Measurements from ENCODE around the gene RIMOC1.
"Not testable (repeated sequence)": the region's sequence is repeated elsewhere in the genome, so short reads cannot be mapped to it uniquely, and the experiment has no call there.

Gene RIMOC1

DNA sequence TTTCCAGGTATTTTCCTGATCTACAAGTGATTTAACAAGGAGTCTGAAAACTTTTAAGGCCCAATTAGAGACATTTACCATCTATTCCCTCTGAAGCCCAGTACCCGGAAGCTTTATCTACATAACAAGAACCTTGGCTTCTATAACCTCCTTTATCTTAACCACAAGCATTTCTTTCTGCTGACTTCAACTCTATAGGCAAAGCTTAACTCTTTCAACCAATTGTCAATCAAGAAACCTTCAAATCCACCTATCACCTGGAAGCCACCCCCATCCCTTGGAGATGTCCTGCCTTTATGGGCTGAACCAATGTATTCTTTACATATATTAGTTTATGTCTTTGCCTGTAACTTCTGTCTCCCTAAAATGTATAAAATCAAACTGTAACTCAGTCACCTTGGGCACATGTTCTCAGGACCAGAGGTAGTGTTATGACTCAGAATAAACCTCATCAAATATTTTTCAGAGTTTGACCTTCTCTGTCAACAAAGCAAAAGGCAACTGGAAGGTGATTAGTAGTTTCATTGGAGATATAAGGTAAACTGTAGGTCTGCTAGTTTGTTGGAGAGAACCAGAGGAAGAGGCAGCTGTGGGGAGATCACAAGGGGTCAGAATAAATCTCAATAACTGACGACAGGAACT, 13.0 kb upstream of the RIMOC1 start:
- no peak for DNase-seq

DNA sequence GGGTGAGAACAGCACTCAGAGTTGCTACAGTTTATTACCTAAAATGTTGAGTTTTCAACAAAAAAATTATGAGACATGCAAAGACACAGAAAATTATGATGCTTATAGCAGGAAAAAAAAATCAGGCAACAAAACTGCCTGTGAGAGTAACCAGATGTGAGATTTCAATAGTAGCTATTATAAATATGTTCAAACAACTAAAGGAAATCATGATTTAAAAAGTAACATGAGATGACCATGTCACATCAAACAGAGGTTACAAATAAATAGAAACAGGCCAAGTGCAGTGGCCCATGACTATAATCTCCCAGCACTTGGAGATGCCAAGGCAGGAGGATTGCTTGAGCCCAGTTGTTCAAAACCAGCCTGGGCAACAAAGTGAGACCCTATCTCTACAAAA, 12.1 kb upstream of the RIMOC1 start:
- no peak for DNase-seq

DNA sequence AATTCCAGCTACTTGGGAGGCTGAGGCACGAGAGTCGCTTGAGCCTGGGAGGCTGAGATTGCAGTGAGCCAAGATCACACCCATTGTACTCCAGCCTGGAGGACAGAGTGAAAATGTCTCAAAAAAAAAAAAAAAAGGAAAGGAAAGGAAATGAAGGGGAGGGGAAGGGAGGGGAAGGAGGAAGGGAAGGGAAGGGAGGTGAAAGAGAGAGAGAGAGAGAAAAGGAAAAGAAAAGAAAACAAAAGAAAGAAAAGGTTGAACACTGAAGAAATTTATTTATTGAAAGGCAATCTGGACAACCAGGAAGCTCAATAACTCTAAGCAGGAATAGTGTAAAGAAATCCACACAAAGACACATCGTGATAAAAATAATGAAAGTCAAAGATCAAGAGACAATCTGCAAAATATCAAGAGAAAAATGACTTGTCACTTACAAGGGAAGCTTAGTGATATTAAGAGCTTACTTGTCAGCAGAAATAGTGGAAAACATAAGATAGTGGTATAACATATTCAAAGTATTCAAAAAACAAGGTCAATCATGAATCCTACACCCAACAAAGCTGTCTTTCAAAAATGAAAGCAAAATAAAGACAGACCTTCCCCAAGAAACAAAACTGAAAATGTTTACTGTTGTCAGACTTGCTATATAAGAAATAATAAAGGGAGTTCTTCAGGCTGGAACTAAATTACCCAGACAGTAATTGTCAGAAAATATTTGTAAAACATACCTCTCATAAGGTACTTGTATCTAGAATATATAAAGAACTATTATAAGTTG, 10.9 kb upstream of the RIMOC1 start:
- DNase-seq, result no peak

DNA sequence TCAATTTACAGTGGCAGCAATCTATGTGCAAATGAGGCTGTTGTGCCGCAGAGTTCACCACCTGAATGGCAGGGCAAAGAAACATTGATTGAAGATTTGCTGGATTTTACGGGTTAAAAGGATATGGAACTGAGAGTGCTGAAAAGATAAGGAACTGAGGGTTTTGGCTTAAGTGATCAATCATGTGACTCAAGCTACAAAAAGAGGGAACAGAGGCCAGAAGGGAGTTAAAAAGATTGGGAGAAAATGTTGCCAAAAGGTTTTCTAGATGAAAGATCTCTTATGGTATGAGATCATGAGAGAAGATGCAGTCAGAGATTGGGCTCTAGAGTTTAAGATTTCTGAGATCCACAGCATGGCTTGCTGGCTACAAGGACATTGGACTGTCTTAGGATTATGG, 7.9 kb upstream of the RIMOC1 start:
- no peak for DNase-seq

DNA sequence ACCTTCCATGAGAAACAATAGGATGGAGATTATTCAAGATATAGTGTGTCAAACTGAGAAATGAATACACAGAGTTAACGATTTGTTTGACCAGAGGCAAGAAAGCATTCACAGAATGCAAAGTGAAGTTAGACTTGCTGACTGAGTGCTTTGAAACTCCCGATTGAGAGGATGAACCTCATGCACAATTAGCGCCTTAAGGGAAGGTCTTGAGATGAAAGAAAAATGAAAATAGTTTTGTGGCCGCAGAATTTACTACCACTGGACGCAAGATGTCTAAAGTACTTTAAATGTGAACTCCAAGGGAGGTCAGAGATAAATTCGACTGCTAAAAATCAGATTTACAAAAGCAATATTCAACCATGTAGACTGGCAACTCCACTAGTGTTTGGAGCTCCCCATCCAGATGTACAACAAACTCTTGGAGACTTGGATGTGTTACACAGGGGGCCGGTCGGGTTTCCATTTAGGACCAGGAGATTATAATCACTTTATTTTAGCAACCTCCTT, 707 bp upstream of the RIMOC1 start:
- DNase-seq, result no peak

DNA sequence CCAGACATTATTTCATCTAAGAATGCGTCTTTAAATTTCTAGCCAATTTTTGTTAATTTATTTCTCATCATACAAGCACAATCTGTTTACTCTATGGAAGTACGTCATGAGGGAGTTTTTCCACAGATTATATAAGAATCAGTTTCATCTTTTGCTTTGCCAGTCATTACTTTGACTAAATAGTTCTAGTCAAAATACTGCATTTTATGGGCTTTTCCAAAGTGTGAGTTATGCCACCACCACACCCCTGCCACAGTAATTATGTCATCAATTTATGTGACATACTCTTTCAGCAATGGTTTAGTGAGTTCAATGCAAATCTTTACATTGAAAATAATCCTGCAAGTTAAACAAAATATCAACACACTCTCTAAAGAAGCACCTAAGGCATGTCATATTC, 2.0 kb downstream of the RIMOC1 start:
- no peak for DNase-seq

DNA sequence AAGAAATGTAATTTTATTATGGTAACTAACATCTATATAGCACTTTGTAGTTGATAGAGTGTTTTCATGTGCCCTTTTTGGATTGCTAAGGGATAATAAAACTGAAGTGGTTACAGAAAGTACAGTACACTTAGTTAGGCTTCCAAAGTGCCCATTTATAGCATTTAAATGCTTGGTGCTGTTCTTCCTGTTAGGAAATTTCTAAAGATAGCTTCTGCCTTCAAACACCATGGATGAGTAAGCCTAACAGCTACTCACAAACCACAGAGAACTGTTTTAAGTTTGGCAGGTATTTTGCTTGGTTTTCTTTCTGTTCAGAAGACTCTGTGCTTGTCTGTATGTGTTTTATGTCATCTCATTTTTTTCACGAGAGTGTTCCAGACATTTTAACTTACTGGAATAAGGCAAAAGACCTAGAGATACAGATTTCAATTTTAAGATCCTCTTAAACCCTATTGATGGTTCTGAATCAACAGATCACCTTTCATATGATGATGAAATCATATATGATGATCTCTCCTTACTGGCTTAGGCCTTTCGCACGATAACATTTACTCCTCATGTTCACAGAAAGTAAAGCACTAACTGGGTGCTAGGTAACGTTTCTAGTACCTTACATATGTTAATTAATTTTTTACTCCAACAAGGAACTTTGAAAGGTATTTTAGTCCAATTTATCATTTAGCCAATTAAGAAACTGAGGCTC, 4.4 kb downstream of the RIMOC1 start:
- no peak for DNase-seq

DNA sequence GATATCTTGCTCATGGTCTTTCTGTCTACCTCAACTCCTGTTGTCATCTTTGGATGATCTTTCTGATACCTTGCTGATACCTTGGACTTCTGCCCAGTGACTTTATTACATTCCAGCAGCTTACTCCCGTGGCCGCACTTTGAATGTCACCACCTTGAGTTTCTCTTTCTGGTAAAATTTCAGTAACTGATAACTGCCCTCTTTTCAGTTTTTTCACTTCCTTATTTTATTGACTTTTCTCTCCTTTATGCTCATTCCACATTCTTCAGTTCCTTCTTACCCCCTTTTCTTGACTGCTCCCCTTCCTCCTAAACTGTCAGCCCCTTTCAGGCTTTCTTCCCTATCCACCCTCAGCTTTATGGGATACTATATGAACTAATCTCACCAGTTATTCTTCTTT, 14.0 kb downstream of the RIMOC1 start:
- no peak for DNase-seq

DNA sequence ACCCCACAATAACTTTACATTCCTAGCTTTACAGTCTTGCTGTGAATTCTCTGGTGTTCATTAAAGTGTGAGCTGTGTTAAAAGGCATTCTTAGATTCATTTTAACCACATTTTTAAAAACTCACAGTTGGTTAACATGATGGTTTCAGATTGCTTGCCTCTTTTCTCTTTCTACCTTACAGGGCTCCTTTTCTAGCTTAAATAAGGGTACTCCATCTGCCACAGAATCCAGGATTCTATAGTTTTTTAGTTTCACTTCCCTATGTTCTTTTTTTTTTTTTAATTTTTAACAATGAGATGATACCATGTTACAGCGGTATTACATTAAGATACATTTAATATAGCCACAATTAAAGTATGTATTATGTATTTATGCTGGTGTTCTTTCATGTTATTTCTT, 17.0 kb downstream of the RIMOC1 start:
- no peak for DNase-seq

DNA sequence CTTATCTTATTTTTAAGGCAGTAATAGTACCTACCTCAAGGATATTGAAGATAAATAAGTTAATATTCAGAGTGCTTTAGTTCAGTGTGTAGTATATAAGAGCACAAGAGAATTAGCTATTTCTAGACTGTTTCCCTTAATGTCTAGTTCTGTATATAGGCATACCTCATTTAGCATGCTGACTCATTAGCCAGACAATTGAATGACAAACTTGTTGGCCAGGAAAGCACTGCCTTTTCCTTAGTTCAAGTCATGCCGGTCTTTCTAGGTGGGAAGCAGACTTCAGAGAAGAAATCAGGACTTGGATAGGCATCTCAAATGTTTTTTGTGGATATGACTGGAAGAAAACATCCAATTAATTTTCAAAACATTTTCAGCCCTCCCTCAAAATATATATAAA, 17.7 kb downstream of the RIMOC1 start:
- no peak for DNase-seq

DNA sequence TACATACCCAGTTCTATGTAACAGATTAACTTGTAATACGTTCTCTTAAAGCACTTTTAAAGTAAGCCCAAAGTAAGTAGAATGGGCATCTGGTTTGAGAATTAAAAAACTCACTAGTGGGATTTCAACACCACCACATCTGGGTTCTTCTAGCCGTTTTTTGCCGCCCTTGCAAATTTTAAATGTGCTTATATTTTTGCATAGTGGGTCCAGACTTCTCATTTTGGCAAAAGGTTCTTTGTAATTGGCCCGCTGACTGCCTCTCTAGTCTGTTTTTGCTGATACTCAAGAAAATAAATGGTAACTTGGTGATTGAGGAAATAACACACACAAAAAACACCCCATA, 20.4 kb downstream of the RIMOC1 start:
- no peak for DNase-seq

DNA sequence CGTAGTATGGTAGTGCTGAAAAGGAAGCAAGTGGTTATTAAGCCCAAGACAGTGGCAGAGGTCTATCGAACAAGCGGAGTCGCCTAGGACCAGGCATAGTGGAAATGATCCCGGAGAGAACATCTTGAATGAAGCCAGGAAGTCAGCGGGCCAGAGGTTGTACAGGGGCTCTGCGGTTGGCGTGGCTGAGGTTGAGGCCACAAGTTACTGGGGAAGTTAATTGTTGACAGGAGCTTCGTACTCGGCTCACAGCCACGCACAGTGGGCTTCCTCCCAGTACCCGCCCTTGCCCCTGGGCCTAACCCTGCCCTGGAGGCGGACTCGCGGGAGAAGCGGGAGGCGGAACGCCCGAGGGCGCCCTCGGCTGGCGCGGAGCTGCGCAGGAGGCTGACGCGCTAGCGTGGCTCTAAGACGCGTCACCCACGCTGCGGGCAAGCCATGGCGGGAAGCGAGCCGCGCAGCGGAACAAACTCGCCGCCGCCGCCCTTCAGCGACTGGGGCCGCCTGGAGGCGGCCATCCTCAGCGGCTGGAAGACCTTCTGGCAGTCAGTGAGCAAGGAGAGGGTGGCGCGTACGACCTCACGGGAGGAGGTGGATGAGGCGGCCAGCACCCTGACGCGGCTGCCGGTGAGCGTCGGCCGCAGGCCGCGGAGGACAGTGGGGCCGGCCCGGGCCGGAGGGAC, 20.9 kb downstream of the RIMOC1 start, which contains the start of gene FBXO4:
TSS of gene FBXO4 (plus strand) at position 410 of the 683 bp plus-strand sequence. CDS start at position 439, 29 bp downstream.
- peak; percentile 80 to 84 for DNase-seq

DNA sequence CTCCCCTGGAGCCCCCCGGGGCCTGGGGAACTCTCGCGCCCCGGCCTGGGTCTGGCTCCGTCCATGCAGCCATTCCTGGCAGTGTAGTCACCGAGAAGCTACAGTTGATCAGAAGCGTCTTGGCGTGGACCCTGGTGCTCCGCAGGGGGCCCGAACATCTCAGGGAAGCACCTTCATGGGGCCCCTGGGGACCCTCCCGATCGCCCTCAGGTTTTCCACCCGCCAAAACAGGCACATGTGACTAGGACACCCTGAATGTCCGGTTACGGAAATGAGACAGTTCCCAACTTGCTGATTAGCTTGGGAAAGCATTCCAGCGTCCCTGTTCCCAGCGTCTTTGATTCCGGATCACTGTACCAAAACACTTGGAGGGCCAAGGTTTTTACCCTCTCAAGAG, 21.4 kb downstream of the RIMOC1 start:
- peak in 1 of 2 experiments; percentile 11 for DNase-seq

DNA sequence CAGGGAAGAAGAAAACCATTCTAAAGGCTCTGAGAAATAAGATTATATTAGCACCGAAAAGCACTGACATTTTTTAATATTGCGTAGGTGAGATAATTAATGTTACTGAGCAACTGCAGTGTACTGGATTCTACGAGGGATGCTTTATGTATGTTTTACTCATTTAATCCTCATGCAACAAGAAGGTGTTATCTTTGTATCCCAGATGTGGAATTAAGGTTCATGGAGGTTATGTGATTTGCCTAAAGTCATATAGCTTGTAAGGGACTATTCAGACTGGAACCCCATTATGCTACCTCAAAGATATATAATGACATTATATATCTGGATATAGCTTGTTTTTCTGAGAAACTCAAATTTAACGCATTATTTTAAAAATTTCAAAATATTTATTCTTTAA, 23.5 kb downstream of the RIMOC1 start:
- no peak for DNase-seq

DNA sequence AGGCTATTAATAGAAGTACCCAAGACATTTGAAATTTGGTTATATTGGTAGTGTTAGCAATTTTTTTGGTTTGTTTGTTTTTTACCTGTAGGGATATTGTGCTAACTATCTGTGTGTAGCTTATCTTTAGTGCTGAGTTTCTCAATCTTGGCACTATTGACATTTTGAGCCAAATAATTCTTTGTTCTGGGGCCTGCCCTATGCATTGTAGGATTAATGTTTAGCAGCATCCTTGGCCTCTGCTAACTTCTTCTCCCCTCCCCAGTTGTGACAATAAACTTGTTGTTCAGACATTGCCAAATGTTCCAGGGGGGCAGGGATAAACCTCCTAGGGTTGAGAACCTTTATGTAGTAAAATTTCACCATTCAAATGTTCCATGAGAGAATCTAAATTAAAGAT, 24.9 kb downstream of the RIMOC1 start:
- DNase-seq, result no peak

DNA sequence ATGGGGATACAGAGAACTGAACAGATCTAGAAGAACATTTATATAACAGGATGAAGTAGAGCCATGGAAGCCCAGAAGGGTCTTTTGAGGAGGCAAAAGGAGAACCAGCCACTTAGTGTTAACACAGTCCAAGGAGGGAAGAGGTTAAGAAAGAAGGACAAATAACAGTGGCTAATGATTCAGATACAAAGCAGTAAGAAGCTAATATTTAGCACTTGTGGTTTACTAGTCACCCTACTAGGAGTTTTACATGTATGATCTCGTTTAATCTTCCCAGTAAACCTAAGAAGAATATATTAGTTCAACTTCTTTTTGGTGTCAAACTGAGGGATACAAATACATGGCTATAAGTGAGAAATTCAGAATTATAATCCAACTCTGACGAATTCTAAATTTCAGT, 28.6 kb downstream of the RIMOC1 start:
- DNase-seq, result no peak

DNA sequence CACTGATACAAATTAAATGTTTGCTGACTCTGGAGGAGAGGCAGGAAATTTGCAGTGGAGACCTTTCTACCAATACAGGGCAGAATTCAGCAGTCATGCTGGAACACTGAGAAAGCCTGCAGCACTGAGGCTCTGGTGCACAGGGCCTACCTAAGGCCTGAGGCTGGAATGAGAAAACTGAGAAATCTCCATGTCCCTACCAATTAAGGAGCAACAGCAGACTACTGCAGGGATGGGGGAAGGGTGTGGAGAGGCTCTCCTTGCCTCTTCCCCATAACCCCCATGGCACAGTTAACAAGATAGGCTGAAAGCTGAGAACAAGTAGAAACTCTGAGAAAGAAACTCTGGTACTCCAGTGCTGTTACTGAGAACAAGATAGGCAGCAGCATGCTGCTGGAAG, 31.4 kb downstream of the RIMOC1 start:
- no peak for DNase-seq

DNA sequence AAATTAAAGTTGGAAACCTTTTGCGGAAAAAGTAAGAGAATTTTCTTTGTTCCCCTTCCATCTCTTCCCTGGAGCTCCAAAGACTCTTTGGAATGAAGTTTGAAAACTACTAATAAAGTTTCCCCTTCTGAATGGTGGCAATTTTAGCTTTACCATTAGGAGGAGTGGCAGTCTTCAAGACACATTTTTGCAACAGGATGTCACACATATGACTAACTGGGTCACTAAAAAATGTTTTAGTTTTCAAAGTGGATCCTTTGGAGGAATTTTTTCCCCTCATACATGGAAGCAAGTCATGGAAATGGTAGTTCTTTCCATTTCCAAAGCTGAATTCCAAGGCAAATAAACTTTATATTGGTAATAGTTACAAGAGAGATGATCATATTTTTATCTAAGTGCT, 36.5 kb downstream of the RIMOC1 start:
- DNase-seq, result no peak

DNA sequence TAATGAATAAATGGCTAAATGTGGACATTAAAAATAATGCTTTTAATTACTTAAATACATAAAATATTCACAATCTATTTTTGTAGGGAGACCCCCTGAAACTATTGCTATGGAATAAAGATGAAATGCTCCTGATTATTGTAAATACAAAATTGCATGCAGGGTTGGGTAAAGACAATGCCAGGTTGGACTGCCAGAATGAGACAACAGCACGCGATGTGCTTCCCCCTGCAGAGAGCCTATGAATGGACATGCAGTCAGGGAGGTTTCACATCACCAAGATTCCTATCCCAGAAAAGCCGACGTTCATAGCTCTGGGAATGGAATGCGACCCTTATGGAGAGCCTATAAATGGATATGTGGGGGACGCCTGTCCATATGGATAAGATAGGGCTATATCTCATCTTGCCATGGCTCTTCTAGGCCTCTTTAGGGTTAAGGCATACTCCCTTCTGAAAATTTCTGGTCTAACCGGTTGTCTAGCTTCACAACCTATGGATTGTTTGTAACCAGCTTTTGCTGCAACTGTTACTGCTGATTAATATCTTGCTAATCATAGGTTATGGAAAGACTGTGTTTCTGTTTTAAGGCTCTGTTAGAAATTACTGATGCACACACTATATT, 41.3 kb downstream of the RIMOC1 start:
- DNase-seq, result not testable (repeated sequence)

DNA sequence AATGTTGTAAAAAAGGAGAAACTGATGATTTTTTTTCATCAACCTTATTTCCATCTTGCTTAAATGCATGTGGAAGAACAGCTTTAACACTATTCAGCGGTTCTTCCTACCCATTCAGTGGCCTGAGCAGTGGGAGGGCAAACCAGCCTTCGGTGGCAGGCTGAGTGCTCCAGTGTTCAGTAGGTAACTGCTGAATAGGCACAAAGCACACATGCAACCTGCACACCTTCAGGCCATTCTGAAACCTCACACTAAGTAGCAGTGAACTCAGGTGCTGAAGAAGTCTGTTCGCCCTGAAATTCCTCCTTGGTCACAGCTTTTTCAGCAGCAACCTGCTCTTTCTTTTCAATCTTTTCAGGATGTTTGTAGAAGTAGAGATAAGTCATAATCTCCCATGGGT, 47.1 kb downstream of the RIMOC1 start:
- DNase-seq, result no peak

Data from activated CD4-positive, alpha-beta T cell treated with anti-CD3 and anti-CD28 coated beads, Interleukin-2, amount 50 U/mL, for 4 hours (primary cell).